HepG2 (cell line): Measurements from ENCODE around the gene ADGRE3. TPM values are rescaled to one million over a fixed set of nuclear protein-coding genes. Genes with fewer than 3 reads are reported as not detected.

Source experiments
- ARID2 ChIP-seq: sonication (generic); formaldehyde crosslinking; IDR thresholded peaks from 2 replicates; pipeline ENCODE4 v1.8.1; 2022; ENCODE audit warnings: mild to moderate bottlenecking, missing genetic modification reagents, borderline replicate concordance
- ARNT2 ChIP-seq: sonication (generic); formaldehyde crosslinking; IDR thresholded peaks from 2 replicates; pipeline ENCODE4 v1.8.0; 2022; ENCODE audit warnings: mild to moderate bottlenecking, low read depth, missing genetic modification reagents, moderate library complexity
- ATAD3A ChIP-seq: sonication (generic); formaldehyde crosslinking; IDR thresholded peaks from 2 replicates; pipeline ENCODE4 v1.4.0; 2020; ENCODE audit warnings: missing genetic modification reagents
- CEBPZ ChIP-seq: IDR thresholded peaks from 2 replicates; pipeline ENCODE4 v1.6.1; 2012; ENCODE audit warnings: low read length, improper control_type of control experiment
- CENPT ChIP-seq: sonication (generic); formaldehyde crosslinking; IDR thresholded peaks from 2 replicates; pipeline ENCODE4 v1.8.0; 2022; ENCODE audit warnings: low read depth, mild to moderate bottlenecking, moderate library complexity, missing genetic modification reagents
- EZH2 ChIP-seq: conservative IDR thresholded peaks from 2 replicates; pipeline ENCODE4 v1.6.1; 2012; ENCODE audit warnings: mild to moderate bottlenecking, low read depth, low read length, moderate library complexity
- FOXA3 ChIP-seq: IDR thresholded peaks from 2 replicates; pipeline ENCODE4 v1.6.1; 2016; ENCODE audit warnings: missing genetic modification reagents, missing compliant biosample characterization
- HIC2 ChIP-seq: sonication (generic); formaldehyde crosslinking; IDR thresholded peaks from 2 replicates; pipeline ENCODE4 v1.9.0; 2022; ENCODE audit warnings: low read depth, missing genetic modification reagents
- JUNB ChIP-seq: sonication (generic); formaldehyde crosslinking; IDR thresholded peaks from 2 replicates; pipeline ENCODE4 v1.8.0; 2022; ENCODE audit warnings: missing genetic modification reagents, mild to moderate bottlenecking, borderline replicate concordance
- KAT2B ChIP-seq: fragments of 150-350 bp; IDR thresholded peaks from 2 replicates; pipeline ENCODE4 v1.6.1; 2014; ENCODE audit warnings: low read depth, low read length, borderline replicate concordance
- NFIC ChIP-seq: IDR thresholded peaks from 2 replicates; pipeline ENCODE4 v1.6.1; 2012; ENCODE audit warnings: mild to moderate bottlenecking, low read length, inconsistent platforms
- REXO4 ChIP-seq: sonication (generic); formaldehyde crosslinking; IDR thresholded peaks from 2 replicates; pipeline ENCODE4 v1.8.0; 2022; ENCODE audit warnings: missing genetic modification reagents, mild to moderate bottlenecking, borderline replicate concordance
- ZBTB3 ChIP-seq: sonication (generic); formaldehyde crosslinking; IDR thresholded peaks from 2 replicates; pipeline ENCODE4 v1.4.0; 2020; ENCODE audit warnings: low read depth, mild to moderate bottlenecking, moderate library complexity, missing genetic modification reagents, borderline replicate concordance
- ZIK1 ChIP-seq: sonication (generic); formaldehyde crosslinking; IDR thresholded peaks from 2 replicates; pipeline ENCODE4 v1.5.0; 2020; ENCODE audit warnings: mild to moderate bottlenecking, low read depth, missing genetic modification reagents, borderline replicate concordance
- ZNF18 ChIP-seq: sonication (generic); formaldehyde crosslinking; IDR thresholded peaks from 2 replicates; pipeline ENCODE4 v1.8.0; 2022; ENCODE audit warnings: mild to moderate bottlenecking, missing genetic modification reagents; ENCODE audit not compliant: insufficient replicate concordance
- ZNF30 ChIP-seq: sonication (generic); formaldehyde crosslinking; IDR thresholded peaks from 2 replicates; pipeline ENCODE4 v1.5.0; 2020; ENCODE audit warnings: mild to moderate bottlenecking, missing genetic modification reagents
- ZNF513 ChIP-seq: sonication (generic); formaldehyde crosslinking; conservative IDR thresholded peaks from 2 replicates; pipeline ENCODE4 v1.5.0; 2020; ENCODE audit warnings: missing genetic modification reagents
- ZNF704 ChIP-seq: sonication (generic); formaldehyde crosslinking; IDR thresholded peaks from 2 replicates; pipeline ENCODE4 v1.8.1; 2023; ENCODE audit warnings: mild to moderate bottlenecking, inconsistent platforms, moderate library complexity, missing genetic modification reagents, borderline replicate concordance
- polyA plus RNA-seq, 8 experiments: library from polyadenylated mRNA; depleted of rRNA in 3 of 8; stranded (reverse) in 7 of 8; unstranded in 1 of 8; fragments of >200 nt; fragmentation: Illumina TruSeq in 4 of 8; extraction: Trizol in 4 of 8; gene quantifications; 2 replicates each; pipeline versions ENCODE4 v1.2.1 to v1.2.3, GENCODE V29; 2011 to 2016; ENCODE audit warnings: low read depth in 4 of 8, missing spikeins in 1 of 8, mixed read lengths in 1 of 8; ENCODE audit not compliant: insufficient read depth in 1 of 8
- total RNA-seq, 5 experiments: library from RNA; depleted of rRNA; stranded (reverse); fragments of >200 nt; fragmentation: Illumina TruSeq; extraction: Trizol; gene quantifications; 2 replicates each; pipeline ENCODE4 v1.2.3, GENCODE V29; 2016; ENCODE audit warnings: low read depth in 1 of 5

Gene ADGRE3
- total and polyA plus RNA-seq, 2 of the 13 experiments (the other 11 are each of a cell fraction or from before 2014, with no cell fraction given): not detected

GRCh38 chr19:14571695-14572490 lies 102.8 kb downstream of the ADGRE3 start, which contains the start of gene NDUFB7 (continued):
- TF ChIP-seq CEBPZ: no peak
- TF ChIP-seq JUNB (CRISPR knock-in tag): no peak
- TF ChIP-seq REXO4 (CRISPR knock-in tag): no peak
- no peak for TF ChIP-seq ZNF30
- TF ChIP-seq ZBTB3 (CRISPR knock-in tag): peak; percentile 45; the same call in 1 of the 2 replicates
- TF ChIP-seq ZNF18 (CRISPR knock-in tag): peak; percentile 80
- TF ChIP-seq CENPT: no peak
- no peak for TF ChIP-seq ARNT2 (CRISPR knock-in tag)
- TF ChIP-seq HIC2 (CRISPR knock-in tag): no peak
- no peak for TF ChIP-seq NFIC
- TF ChIP-seq KAT2B: no peak
- peak; percentile 59; the same call in 1 of the 2 replicates for TF ChIP-seq ARID2 (CRISPR knock-in tag)
- no peak for TF ChIP-seq ATAD3A (CRISPR knock-in tag)
- no peak; the same call in 1 of the 2 replicates for TF ChIP-seq ZNF704
- peak; percentile 71 for TF ChIP-seq FOXA3
- TF ChIP-seq ZIK1 (CRISPR knock-in tag): 0 out of 2 replicates have a peak, but pooled peaks have one; percentile 31
- no peak for TF ChIP-seq EZH2
- TF ChIP-seq ZNF513 (CRISPR knock-in tag): peak; percentile 63; the same call in 1 of the 2 replicates
